Stimulated activated CD4-positive, alpha-beta T cell treated with anti-CD3 and anti-CD28 coated beads, TNF-alpha, amount 100 ng/mL, for 24 hours (primary cell): ENCODE measurements around the gene RFWD3.

Source experiments
- DNase-seq, 3 experiments: peaks; one replicate each; pipeline ENCODE4 v3.0.0-alpha.2; 2020; ENCODE audit warnings: low read depth in 3 of 3

RFWD3 gene

DNA sequence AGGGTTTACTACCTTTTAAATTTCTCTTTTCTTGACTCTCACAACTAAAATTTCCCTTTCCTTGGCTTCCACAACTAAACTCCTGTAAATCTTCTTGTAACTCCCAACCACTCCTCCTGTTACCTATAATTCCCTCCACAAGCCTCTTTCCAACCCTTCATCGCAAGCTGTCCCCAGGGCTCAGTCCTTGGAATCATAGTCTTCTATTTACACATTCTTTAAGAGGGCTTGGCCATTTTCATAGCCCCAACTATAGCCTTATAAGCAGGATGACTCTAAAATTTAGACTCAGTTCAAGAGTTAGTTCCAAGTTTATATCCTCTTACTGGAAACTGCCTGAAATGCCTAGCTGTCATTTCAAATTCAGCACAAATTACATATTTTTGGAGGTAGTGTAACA lies 83.7 kb downstream of the RFWD3 start:
- DNase-seq, result no peak

DNA sequence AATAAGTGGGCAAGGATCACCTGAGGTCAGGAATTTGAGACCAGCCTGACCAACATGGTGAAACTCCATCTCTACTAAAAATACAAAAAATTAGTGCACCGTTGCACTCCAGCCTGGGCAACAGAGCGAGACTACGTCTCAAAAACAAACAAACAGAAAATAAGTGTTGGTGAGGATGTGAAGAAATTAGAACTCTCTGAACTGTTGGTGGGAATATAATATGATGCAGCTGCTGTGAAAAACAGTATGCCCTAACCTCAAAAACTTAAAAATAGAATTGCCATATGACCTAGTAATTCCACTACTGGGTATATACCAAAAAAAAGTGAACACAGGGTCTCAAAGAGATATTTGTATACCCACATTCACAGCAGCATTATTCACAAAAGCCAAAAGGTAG lies 85.8 kb downstream of the RFWD3 start:
- DNase-seq, result no peak

DNA sequence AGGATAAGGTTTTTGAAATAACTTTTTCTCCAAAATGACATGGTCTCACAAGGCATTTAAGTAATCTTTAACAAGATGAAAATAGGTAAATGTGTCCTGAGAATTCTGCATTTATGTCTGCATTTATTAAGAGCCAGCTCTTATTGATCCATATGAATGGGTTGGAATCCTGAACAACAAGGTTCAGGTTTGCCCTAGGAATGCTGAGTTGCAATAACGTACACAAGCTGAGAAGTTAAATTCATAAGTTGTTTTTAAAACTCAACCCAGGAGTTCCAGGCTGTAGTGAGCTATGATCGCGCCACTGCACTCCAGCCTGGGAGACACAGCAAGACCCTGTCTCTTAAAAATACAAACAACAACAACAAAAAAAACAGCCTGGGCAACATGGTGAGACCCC lies 87.8 kb downstream of the RFWD3 start:
- DNase-seq, result no peak

DNA sequence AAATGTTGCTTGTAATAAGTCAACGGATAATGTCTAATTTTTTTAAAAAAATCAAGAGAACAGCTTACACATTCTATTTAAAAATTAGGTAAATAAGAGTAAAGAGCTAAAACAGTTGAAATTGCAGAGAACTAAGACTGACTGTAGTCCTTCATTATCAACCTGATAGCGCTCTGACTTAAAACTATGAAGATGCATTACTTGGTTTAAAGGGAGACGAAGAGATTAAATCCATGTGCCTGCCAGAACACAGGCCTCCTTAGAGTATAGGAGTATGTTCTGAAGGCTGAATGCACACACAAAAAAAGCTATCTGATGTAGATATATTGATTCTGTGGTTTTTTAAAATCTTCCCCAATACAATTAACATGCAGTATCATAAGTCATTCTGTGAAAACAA lies 88.2 kb downstream of the RFWD3 start:
- no peak for DNase-seq

DNA sequence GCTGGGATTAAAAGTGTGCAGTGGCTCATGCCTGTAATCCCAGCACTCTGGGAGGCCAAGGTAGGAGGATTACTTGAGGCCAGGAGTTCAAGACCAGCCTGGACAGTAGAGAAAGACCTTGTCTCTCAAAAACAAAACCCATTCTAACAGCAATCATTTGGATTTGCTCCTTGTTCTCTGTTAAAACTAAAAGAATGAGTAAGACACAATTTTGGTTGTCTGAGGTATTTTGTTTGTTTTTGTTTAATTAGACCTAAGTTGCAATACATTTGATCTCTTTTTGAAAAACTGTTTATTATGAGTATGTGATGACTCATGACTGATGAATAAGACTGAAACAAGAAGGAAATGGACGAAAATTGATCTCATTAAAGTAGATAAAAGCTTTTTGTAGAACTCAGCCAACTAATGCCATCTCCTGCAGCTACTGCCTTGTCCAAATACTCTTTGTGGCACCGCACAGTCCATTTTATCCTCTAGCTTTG lies 88.8 kb downstream of the RFWD3 start:
- DNase-seq, result no peak

DNA sequence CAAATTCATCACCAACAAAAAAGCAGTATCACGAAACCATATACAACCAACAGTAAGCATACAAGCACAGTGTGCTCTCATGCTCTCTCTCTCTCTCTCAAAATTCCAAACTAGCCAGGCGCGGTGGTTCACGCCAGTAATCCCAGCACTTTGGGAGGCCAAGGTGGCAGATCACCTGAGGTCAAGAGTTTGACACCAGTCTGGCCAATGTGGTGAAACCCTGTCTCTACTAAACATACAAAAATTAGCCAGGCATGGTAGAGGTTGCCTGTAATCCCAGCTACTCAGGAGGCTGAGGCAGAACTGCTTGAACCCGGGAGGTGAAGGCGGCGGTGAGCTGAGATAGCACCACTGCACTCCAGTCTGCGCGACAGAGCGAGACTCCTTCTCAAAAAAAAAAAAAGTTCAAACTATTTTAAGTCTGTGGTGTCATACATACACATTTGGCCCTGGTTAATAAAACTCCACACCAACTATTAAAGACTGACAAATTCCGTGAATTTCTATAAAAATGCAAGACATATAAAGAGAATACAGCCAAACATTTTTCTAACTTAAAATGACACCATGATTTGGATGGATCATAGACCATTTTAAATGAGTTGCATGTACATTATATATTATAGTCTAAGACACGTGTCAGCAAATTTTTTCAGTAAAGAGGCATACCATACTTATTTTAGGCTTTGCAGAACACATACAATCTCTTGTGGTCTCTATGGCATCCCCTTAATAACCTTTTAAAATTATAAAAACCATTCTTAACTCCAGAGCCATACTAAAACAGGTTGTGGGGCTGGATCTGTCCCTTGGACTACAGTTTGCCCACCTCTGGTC lies 90.7 kb downstream of the RFWD3 start:
- no peak for DNase-seq

DNA sequence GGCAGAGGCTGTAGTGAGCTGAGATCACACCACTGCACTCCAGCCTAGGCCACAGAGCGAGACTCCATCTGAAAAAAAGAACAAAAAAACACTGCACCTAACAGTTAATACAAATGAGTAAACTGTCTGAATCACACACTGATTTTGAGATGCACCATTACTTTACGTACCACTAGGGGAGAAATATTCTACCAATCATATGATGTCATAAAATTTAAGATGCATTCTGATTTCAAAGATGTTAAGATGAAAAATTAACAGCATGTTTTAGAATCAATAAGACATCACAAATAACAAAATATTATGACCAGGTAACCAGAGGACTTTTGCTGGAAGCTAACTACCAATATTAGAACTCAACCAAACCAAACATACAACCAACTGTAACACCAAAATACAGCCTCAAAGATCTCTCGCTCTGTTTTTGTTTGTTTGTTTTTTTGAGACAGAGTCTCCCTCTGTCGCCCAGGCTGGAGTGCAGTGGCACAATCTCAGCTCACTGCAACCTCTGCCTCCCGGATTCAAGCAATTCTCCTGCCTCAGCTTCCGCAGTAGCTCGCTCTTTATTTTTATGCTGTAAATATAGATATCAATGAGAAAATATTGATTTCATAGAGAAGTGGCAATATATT lies 91.4 kb downstream of the RFWD3 start:
- DNase-seq, result no peak

DNA sequence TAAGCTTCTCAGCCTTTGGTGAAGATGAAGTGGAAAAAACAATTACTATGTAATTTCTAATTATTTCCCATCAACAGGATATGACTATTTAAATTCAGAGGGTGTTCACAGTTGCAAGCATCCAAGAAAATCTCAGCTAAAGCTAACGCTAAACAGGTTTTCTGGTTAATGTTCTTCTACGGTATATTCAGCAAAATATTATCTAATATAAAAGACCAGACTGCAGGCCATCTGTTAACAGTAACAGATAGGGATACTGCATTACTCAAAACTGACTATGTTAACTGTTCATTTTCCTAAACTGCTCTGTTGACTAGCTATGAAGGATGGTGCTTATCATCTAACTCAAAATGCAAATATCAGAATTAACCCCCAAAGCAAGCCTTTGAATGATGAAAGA lies 92.5 kb downstream of the RFWD3 start:
- no peak for DNase-seq

DNA sequence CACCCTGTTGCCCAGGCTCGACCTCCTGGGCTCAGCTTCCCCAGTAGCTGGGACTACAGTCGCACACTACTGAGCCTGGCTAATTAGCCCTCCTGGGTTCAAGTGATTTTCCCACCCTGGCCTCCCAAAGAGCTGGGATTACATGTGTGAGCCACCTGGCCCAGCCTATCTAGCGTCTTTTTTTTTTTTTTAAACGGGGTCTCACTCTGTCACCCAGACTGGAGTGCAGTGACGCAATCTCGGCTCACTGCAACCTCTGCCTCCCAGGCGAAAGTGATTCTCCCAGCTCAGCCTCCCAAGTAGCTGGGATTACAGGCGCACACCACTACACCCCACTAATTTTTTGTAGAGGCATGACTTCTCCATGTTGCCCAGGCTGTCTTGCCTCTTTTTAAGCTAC lies 93.1 kb downstream of the RFWD3 start:
- DNase-seq, result no peak
